ENCODE data around the gene CUX1. TPM values are rescaled to one million over a fixed set of nuclear protein-coding genes. Genes with fewer than 3 reads are reported as not detected.
A peak's percentile ranks its signal among the peaks of the same experiment; 100 is the strongest.

The CUX1 gene, protein sequence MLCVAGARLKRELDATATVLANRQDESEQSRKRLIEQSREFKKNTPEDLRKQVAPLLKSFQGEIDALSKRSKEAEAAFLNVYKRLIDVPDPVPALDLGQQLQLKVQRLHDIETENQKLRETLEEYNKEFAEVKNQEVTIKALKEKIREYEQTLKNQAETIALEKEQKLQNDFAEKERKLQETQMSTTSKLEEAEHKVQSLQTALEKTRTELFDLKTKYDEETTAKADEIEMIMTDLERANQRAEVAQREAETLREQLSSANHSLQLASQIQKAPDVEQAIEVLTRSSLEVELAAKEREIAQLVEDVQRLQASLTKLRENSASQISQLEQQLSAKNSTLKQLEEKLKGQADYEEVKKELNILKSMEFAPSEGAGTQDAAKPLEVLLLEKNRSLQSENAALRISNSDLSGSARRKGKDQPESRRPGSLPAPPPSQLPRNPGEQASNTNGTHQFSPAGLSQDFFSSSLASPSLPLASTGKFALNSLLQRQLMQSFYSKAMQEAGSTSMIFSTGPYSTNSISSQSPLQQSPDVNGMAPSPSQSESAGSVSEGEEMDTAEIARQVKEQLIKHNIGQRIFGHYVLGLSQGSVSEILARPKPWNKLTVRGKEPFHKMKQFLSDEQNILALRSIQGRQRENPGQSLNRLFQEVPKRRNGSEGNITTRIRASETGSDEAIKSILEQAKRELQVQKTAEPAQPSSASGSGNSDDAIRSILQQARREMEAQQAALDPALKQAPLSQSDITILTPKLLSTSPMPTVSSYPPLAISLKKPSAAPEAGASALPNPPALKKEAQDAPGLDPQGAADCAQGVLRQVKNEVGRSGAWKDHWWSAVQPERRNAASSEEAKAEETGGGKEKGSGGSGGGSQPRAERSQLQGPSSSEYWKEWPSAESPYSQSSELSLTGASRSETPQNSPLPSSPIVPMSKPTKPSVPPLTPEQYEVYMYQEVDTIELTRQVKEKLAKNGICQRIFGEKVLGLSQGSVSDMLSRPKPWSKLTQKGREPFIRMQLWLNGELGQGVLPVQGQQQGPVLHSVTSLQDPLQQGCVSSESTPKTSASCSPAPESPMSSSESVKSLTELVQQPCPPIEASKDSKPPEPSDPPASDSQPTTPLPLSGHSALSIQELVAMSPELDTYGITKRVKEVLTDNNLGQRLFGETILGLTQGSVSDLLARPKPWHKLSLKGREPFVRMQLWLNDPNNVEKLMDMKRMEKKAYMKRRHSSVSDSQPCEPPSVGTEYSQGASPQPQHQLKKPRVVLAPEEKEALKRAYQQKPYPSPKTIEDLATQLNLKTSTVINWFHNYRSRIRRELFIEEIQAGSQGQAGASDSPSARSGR (N-terminal part only)
- 10 to 100 TPM; 52.5 to 93.6 (median 63.7) TPM for total RNA-seq

DNA sequence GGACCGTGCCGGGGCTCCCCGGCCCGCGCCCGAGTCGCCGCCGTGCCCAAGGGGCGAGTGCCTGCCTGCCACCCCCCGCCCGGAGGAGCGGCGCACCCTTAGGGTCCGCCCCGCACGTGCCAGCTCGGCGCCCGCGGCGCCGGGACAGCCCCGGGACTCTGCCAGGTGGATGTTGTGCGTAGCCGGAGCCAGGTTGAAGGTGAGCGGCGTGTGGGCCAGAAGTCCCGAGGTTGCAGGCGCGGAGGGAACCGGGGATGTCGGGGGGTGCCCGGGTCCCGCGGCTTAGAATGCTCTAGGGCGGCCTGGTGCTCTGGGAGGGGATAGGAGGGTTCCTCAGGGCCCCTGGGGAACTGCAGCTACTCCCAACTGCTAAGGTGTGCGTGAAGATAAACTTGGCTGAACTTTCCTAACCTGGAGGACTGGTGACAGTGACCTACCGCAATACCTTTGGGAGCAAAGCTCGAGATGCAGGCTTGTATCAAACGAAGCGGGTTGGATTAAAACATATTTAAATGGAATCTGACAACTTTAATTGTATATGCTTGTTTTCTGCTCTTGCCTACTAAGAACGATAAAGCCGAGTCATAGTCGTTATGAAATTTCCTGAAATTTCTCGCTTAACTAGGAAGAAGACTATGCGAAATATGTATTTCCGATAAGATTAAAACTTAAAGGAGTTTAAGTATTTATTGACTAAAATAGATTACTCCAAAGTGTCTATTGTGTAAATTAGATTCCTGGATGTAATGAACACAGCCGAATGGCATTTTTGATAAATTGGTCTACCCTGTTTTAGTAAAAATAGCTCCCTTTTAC, at the start of gene CUX1:
Gene CUX1, plus strand, starts transcription at position 156 of the 816 bp plus-strand sequence. Its CDS starts 14 bp downstream, at position 170.
- H3K27ac ChIP-seq: no peak within 1 kb of the TSS
- H3K9me3 ChIP-seq: no peaks in the 10 kb centered on the region
- 33% methylated on average over 19 of the region's 49 CpGs for WGBS
- peak within 1 kb of the TSS; percentile 60 for H3K4me3 ChIP-seq
- TF ChIP-seq POLR2A (IDR thresholded peaks at IDR 0.05) (no peak), POLR2AphosphoS5 (IDR thresholded peaks at IDR 0.05) (no peak)
- no peaks in the 10 kb centered on the region for H3K36me3 ChIP-seq
- peaks cover 4% of the 10 kb centered on the region for H3K27me3 ChIP-seq
- H3K4me1 ChIP-seq: peaks cover 41% of the 10 kb centered on the region
- peak in 1 of 2 donors; percentile 79 for DNase-seq (ENCODE audit: low spot score in 2 of 2)

DNA sequence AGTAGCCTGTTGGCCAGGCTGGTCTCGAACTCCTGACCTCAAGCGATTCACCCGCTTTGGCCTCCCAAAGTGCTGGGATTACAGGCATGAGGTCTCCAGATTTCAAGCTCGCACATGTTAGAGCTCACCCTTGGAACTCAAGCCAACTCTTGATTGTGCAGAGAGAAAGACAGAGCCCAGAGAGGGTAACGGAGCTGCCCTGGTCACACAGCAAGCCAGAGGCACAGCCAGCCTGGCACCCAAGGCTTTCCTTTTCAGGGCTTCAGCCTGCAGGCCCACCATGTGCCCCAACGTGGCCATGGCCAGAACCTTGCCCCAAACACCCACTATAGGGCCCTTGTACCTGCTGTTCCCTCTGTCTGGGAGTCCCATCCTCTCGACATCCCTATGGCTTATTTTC, 49.1 kb upstream of the CUX1 start:
- 86% methylated on average over 7 of the region's 7 CpGs for WGBS
- no peak for DNase-seq (ENCODE audit: low spot score in 2 of 2)

DNA sequence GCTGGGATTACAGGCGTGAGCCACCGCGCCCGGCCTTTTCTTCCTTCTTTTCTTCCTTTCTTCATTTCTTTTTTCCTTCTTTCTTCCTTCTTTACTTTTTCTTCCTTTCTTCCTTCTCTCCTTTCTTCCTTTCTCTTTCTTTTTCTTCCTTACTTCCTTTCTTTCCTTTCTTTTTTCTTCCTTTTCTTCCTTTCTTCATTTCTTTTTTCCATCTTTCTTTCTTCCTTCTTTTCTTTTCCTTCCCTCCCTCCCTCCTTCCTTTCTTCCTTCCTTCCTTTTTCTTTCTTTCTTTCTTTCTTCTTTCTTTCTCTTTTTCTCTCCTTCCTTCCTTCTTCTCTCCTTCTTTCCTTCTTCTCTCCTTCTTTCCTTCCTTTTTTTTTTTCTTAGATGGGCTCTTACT, 47.0 kb upstream of the CUX1 start:
- DNase-seq (ENCODE audit: low spot score in 2 of 2): no peak
- 90% methylated on average over 4 of the region's 4 CpGs for WGBS
- TF ChIP-seq POLR2A (IDR thresholded peaks at IDR 0.05): no peak
- TF ChIP-seq POLR2AphosphoS5 (IDR thresholded peaks at IDR 0.05): no peak
- TF ChIP-seq, protein P1, sequence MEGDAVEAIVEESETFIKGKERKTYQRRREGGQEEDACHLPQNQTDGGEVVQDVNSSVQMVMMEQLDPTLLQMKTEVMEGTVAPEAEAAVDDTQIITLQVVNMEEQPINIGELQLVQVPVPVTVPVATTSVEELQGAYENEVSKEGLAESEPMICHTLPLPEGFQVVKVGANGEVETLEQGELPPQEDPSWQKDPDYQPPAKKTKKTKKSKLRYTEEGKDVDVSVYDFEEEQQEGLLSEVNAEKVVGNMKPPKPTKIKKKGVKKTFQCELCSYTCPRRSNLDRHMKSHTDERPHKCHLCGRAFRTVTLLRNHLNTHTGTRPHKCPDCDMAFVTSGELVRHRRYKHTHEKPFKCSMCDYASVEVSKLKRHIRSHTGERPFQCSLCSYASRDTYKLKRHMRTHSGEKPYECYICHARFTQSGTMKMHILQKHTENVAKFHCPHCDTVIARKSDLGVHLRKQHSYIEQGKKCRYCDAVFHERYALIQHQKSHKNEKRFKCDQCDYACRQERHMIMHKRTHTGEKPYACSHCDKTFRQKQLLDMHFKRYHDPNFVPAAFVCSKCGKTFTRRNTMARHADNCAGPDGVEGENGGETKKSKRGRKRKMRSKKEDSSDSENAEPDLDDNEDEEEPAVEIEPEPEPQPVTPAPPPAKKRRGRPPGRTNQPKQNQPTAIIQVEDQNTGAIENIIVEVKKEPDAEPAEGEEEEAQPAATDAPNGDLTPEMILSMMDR (IDR thresholded peaks at IDR 0.05): no peak
- TF ChIP-seq EP300 (IDR thresholded peaks at IDR 0.05): no peak
- H3K36me3 ChIP-seq: no peaks in the 10 kb centered on the region
- no peaks in the 10 kb centered on the region for H3K9me3 ChIP-seq
- H3K4me3 ChIP-seq: no peak overlapping the region
- peaks cover 32% of the 10 kb centered on the region for H3K27me3 ChIP-seq
- H3K27ac ChIP-seq: no peak overlapping the region
- no peaks in the 10 kb centered on the region for H3K4me1 ChIP-seq

More for the DNA sequence above, 49.1 kb upstream of the CUX1 start:
- H3K27ac ChIP-seq: no peak overlapping the region
- H3K36me3 ChIP-seq: no peaks in the 10 kb centered on the region
- no peaks in the 10 kb centered on the region for H3K4me1 ChIP-seq
- no peak overlapping the region for H3K4me3 ChIP-seq
- no peaks in the 10 kb centered on the region for H3K9me3 ChIP-seq
- peaks cover 18% of the 10 kb centered on the region for H3K27me3 ChIP-seq
- TF ChIP-seq, protein P1 (IDR thresholded peaks at IDR 0.05): no peak
- TF ChIP-seq EP300 (IDR thresholded peaks at IDR 0.05): no peak
- no peak for TF ChIP-seq POLR2A (IDR thresholded peaks at IDR 0.05)
- TF ChIP-seq POLR2AphosphoS5 (IDR thresholded peaks at IDR 0.05): no peak

DNA sequence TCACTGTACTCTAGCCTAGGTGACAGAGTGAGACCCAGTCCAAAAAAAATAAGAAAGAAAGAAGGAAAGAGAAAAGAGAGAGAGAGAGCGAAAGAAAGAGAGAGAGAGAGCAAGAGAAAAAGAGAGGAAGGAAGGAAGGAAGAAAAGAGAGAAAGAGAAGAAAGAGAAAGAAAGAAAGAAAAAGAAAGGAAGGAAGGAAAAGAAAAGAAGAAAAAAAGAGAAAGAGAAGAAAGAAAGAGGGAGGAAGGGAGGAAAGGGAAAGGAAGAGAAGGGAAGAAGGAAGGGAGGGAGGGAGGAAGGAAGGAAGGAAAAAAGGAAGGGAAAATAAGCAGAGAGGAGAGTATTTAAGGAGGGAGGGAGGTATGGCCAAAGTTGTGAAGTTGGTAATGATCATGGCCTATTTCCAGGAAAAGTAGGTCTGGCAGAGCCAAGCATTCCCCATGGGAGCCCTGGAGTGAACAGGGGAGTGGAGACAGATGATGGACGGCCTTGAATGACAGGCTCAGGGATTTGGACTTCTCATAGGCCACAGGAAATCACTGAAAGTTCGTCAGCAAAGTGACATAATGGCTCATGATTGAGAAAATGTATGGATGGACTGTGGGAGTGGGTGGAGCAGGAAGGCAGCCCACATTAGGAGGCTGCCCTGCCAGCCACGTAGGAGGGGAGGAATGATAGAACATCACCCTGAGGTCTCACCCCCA, 44.8 kb upstream of the CUX1 start:
- Histone ChIP-seq H3K4me1 (no peaks in the 10 kb centered on the region), H3K9me3 (no peaks in the 10 kb centered on the region), H3K36me3 (no peaks in the 10 kb centered on the region), H3K27ac (no peak overlapping the region), H3K27me3 (peaks cover 53% of the 10 kb centered on the region), H3K4me3 (no peak overlapping the region)
- no peak for DNase-seq (ENCODE audit: low spot score in 2 of 2)
- WGBS: 63% methylated on average over 4 of the region's 4 CpGs
- TF ChIP-seq POLR2AphosphoS5 (IDR thresholded peaks at IDR 0.05): no peak
- no peak for TF ChIP-seq POLR2A (IDR thresholded peaks at IDR 0.05)
- no peak for TF ChIP-seq EP300 (IDR thresholded peaks at IDR 0.05)
- TF ChIP-seq, protein P1 (IDR thresholded peaks at IDR 0.05): no peak

Measured in suprapubic skin (tissue), 4 donors.